ENCODE measurements around the gene ZSCAN10. TPM values are rescaled to one million over a fixed set of nuclear protein-coding genes. Genes with fewer than 3 reads are reported as not detected.

The ZSCAN10 gene
- total and polyA plus RNA-seq, 2 of the 13 experiments (the other 11 are each of a cell fraction or from before 2014, with no cell fraction given) = not detected

- TF ChIP-seq HNF1A (IDR thresholded peaks at IDR 0.05; ENCODE audit: low read depth) = 0 out of 2 replicates have a peak, but pooled peaks have one; percentile 34
- TF ChIP-seq HNF1A (CRISPR knock-in tag; IDR thresholded peaks at IDR 0.05; ENCODE audit: borderline replicate concordance) = peak; percentile 51; the same call in 1 of the 2 replicates
- no peak for TF ChIP-seq ZNF138 (CRISPR knock-in tag; IDR thresholded peaks at IDR 0.05; ENCODE audit: low read depth)
- TF ChIP-seq HMG20B (CRISPR knock-in tag; conservative IDR thresholded peaks at IDR 0.05) = 0 out of 2 replicates have a peak, but pooled peaks have one; percentile 34
- TF ChIP-seq SOX5 (CRISPR knock-in tag; IDR thresholded peaks at IDR 0.05; ENCODE audit: borderline replicate concordance) = no peak; the same call in 1 of the 2 replicates
- no peak for TF ChIP-seq ZNF431 (CRISPR knock-in tag; IDR thresholded peaks at IDR 0.05; ENCODE audit: borderline replicate concordance, low read depth)
- TF ChIP-seq ARID4A (CRISPR knock-in tag; IDR thresholded peaks at IDR 0.05; ENCODE audit: borderline replicate concordance) = peak; percentile 87; the same call in 1 of the 2 replicates
- TF ChIP-seq PCBP2 (optimal IDR thresholded peaks at IDR 0.05; ENCODE audit: low read depth, low read length, poor library complexity, severe bottlenecking) = no peak
- TF ChIP-seq ZNF451 (CRISPR knock-in tag; IDR thresholded peaks at IDR 0.05) = no peak
- peak in 1 of 2 experiments; percentile 52; a peak in 1 of 4 replicates for TF ChIP-seq NR2F1 (CRISPR knock-in tag; IDR thresholded peaks at IDR 0.05)
- TF ChIP-seq ZNF784 (CRISPR knock-in tag; IDR thresholded peaks at IDR 0.05; ENCODE audit: borderline replicate concordance) = no peak
- TF ChIP-seq ZBTB14 (CRISPR knock-in tag; IDR thresholded peaks at IDR 0.05) = peak; percentile 93
- no peak for TF ChIP-seq E2F2 (CRISPR knock-in tag; IDR thresholded peaks at IDR 0.05; ENCODE audit: borderline replicate concordance)
- TF ChIP-seq TEAD2 (CRISPR knock-in tag; IDR thresholded peaks at IDR 0.05) = no peak
- TF ChIP-seq NFYB (CRISPR knock-in tag; IDR thresholded peaks at IDR 0.05) = no peak
Observed at GRCh38 chr16:3112058-3112880, 13.2 kb upstream of the ZSCAN10 start, which contains the start of gene ZNF205 (continued).
